Right ventricle myocardium superior (tissue), 1 donor: ENCODE results near the gene ZNF654. TPM values are rescaled to one million over a fixed set of nuclear protein-coding genes. Genes with fewer than 3 reads are reported as not detected.
"Not testable (repeated sequence)": the region's sequence is repeated elsewhere in the genome, so short reads cannot be mapped to it uniquely, and the experiment has no call there.

ENCODE experiments used
- ATAC-seq: fragments of 200-7000 bp; cut with Tn5 transposase; one replicate; pipeline ENCODE4 v1.9.1; 2020; ENCODE audit warnings: mild to moderate bottlenecking; ENCODE audit not compliant: poor library complexity
- DNase-seq: peaks from one replicate; pipeline ENCODE4 v3.0.0-alpha.2; 2020
- intact Hi-C: fragments of 100-400 bp; cut with DNase I; formaldehyde crosslinking; loops from one replicate; pipeline ENCODE4 v1.11.2; 2022
- total RNA-seq: library from RNA; stranded (reverse); fragmentation: NEBNext Ultra II Directional; extraction: Animal tissue kit (Norgen Biotek cat#: 25700); gene quantifications from one replicate; pipeline ENCODE4 v1.2.1, GENCODE V29; 2021
- donor health status: DM: no; HTN: yes; CAD: no; lungs with severe emphysema.

ZNF654 gene
- total RNA-seq, 1 donor from 2014 or later = 11.7 TPM

GRCh38 chr3:88168171-88168570 is 109.1 kb downstream of the ZNF654 start:
- ATAC-seq = no peak

GRCh38 chr3:88180398-88180999 is 121.4 kb downstream of the ZNF654 start:
- intact Hi-C loops = no loop called here
- ATAC-seq (no peak), DNase-seq (no peak)

More at GRCh38 chr3:88168171-88168570, 109.1 kb downstream of the ZNF654 start:
- DNase-seq = no peak
- intact Hi-C loops = no loop called here

- intact Hi-C loops, ATAC-seq, DNase-seq: not testable (repeated sequence)
Measured at GRCh38 chr3:88182165-88182918, 123.3 kb downstream of the ZNF654 start.

DNA sequence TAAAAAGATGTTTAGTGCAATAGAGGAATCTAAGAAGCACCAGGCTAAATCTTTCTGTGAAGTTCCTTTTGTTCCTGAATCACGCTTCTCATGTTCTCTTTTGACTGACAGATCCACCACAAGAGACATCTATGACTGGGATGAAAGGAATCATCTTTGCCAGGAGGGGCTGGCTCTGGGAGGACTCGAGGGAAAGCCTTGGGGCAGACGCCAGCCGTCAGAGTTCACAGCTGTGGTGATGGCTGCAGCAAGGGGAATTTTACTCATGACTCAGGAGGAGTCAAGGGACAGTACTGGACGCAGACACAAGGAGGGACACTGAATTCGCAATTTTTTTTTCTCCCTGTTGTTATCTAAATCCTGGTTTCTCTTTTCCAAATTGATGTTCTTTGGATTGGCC is 129.4 kb downstream of the ZNF654 start:
- ATAC-seq = peak; percentile 52
- intact Hi-C loops = no loop called here
- DNase-seq = no peak

DNA sequence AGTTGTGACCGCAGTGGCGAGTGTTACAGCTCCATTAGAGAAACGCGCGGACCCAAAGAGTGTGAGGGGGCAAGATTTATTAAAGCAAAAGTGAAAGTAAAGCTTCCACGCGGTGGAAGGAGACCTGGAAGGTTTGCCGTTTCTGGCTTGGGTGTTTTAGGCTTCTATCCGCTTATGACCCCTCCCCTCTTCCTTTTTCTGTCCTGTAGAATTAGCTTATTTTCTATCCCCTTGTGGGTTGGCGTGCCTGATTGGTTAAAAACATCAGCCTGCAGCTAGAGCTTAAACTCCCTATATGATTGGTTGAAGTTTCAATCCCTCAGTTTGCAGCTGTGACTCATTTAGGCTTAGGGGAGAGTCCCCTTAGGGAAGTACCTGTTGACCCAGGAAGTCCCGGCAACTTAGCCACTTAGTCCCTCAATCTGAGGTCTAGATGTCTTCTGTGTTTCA is 130.3 kb downstream of the ZNF654 start:
- ATAC-seq = no peak
- DNase-seq = no peak
- intact Hi-C loops = no loop called here

DNA sequence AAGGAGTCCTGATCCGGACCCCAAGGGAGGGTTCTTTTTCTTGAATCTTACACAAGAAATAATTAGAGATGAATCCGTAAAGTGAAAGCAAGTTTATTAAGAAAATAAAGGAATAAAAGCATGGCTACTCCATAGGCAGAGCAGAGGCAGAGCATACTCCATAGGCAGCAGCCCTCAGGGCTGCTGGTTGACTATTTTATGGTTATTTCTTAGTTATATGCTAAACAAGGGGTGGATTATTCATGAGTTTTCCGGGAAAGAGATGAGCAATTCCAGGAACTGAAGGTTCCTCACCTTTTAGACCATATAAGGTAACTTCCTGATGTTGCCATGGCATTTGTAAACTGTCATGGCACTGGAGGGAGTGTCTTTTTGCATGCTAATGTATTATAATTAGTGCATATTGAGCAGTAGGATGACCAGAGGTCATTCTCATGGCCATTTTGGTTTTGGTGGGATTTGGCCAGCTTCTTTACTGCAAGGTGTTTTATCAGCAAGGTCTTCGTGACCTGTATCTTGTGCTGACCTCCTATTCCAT is 132.9 kb downstream of the ZNF654 start:
- ATAC-seq = no peak
- no peak for DNase-seq
- intact Hi-C loops = no loop called here

- DNase-seq = no peak
- intact Hi-C loops = no loop called here
- ATAC-seq = no peak
Measured at GRCh38 chr3:88192631-88193030, 133.6 kb downstream of the ZNF654 start.

Other genes starting within 250 kb of the ZNF654 start
- gene CGGBP1, start 250 bp upstream of the ZNF654 start, total RNA-seq = 40.2 TPM
- gene C3orf38, start 90.7 kb downstream of the ZNF654 start, total RNA-seq = 12.8 TPM